GM18861 (cell line): ENCODE data around the gene CLEC2L.
"Not testable (repeated sequence)": the region's sequence is repeated elsewhere in the genome, so short reads cannot be mapped to it uniquely, and the experiment has no call there.

ENCODE experiments used
- ATAC-seq: cut with Tn5 transposase; IDR thresholded peaks from one replicate; pipeline ENCODE4 v1.9.1; 2021; ENCODE audit not compliant: unreplicated experiment

The CLEC2L gene

GRCh38 chr7:139553991-139554700, 30.7 kb downstream of the CLEC2L start:
- ATAC-seq, result not testable (repeated sequence)

- no peak for ATAC-seq
Measured at GRCh38 chr7:139557857-139558581, 34.5 kb downstream of the CLEC2L start.

- no peak for ATAC-seq
Measured at GRCh38 chr7:139559364-139560105, 36.0 kb downstream of the CLEC2L start.

- no peak for ATAC-seq
Measured at GRCh38 chr7:139560199-139560598, 36.7 kb downstream of the CLEC2L start.

- no peak for ATAC-seq
Measured at GRCh38 chr7:139560678-139561077, 37.2 kb downstream of the CLEC2L start.

GRCh38 chr7:139562491-139562890, 39.0 kb downstream of the CLEC2L start:
- ATAC-seq, result no peak

- no peak for ATAC-seq
Measured at GRCh38 chr7:139562961-139563565, 39.6 kb downstream of the CLEC2L start.

GRCh38 chr7:139563856-139564255, 40.4 kb downstream of the CLEC2L start:
- no peak for ATAC-seq

GRCh38 chr7:139566075-139566474, 42.6 kb downstream of the CLEC2L start:
- ATAC-seq, result no peak

- no peak for ATAC-seq
Measured at GRCh38 chr7:139566736-139567646, 43.5 kb downstream of the CLEC2L start.

GRCh38 chr7:139567647-139568345, 44.3 kb downstream of the CLEC2L start:
- ATAC-seq, result no peak

- ATAC-seq, result no peak
Measured at GRCh38 chr7:139568346-139568675, 44.8 kb downstream of the CLEC2L start.

- ATAC-seq, result no peak
Measured at GRCh38 chr7:139568813-139569490, 45.5 kb downstream of the CLEC2L start.

- no peak for ATAC-seq
Measured at GRCh38 chr7:139570119-139570518, 46.6 kb downstream of the CLEC2L start.

- no peak for ATAC-seq
Measured at GRCh38 chr7:139570626-139571025, 47.1 kb downstream of the CLEC2L start.

GRCh38 chr7:139571190-139571589, 47.7 kb downstream of the CLEC2L start:
- no peak for ATAC-seq

- ATAC-seq, result no peak
Measured at GRCh38 chr7:139571651-139572050, 48.2 kb downstream of the CLEC2L start.

GRCh38 chr7:139572071-139572470, 48.6 kb downstream of the CLEC2L start:
- ATAC-seq, result no peak

- ATAC-seq, result no peak
Measured at GRCh38 chr7:139572704-139573385, 49.4 kb downstream of the CLEC2L start.
